ENCODE data around the gene MCC. TPM values are rescaled to one million over a fixed set of nuclear protein-coding genes. Genes with fewer than 3 reads are reported as not detected.

Gene MCC
- total RNA-seq, 4 donors from 2014 or later = 17.1 to 90.7 (median 40.1) TPM

DNA sequence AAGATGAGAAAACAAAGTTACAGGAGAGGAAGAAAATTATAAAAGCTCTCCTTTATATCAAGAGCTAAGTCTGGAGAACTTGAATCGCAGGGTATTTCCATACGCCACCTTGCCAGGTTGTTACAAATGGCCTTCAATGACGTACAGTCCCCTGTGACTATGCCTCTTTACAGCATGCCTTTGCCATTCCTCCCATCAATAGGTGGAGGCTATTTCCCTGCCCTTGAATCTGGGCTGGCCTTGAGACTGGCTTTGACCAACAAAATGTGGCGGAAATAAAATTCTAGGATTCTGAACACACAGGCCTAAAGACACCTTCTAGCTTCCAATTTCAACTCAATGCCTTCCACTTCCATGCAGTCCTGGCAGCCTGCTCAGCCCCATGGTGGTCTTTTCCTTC is 99.1 kb downstream of the MCC start:
- Histone ChIP-seq H3K4me3 (no peak overlapping the region), H3K27me3 (no peaks in the 10 kb centered on the region), H3K36me3 (no peaks in the 10 kb centered on the region), H3K27ac (no peak overlapping the region), H3K4me1 (no peaks in the 10 kb centered on the region), H3K9me3 (no peaks in the 10 kb centered on the region)
- no peak for DNase-seq
- TF ChIP-seq, protein P1, sequence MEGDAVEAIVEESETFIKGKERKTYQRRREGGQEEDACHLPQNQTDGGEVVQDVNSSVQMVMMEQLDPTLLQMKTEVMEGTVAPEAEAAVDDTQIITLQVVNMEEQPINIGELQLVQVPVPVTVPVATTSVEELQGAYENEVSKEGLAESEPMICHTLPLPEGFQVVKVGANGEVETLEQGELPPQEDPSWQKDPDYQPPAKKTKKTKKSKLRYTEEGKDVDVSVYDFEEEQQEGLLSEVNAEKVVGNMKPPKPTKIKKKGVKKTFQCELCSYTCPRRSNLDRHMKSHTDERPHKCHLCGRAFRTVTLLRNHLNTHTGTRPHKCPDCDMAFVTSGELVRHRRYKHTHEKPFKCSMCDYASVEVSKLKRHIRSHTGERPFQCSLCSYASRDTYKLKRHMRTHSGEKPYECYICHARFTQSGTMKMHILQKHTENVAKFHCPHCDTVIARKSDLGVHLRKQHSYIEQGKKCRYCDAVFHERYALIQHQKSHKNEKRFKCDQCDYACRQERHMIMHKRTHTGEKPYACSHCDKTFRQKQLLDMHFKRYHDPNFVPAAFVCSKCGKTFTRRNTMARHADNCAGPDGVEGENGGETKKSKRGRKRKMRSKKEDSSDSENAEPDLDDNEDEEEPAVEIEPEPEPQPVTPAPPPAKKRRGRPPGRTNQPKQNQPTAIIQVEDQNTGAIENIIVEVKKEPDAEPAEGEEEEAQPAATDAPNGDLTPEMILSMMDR (IDR thresholded peaks at IDR 0.05) = no peak
- no peak for TF ChIP-seq POLR2A (IDR thresholded peaks at IDR 0.05)
- intact Hi-C loops (cut with DNase I; ENCODE audit: low total_unique reads) = no loop called here

DNA sequence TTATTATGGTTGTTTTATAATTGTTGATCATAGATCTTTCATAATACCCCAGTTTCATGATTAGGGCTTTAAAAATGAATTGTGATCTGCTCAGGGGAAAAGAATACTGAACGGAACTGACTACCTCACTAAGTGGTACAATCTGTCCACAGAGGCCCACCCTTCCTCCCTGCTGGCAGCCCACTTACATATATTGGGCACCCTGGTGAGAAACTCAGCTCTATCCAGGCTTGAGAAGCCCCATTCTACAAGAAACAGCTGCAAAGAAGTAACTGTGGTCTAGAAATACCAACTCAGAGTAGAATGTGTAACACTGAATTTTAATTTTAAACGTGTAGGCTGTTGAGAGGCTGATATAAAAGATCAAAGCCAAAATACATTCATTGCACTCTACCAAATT is 100.4 kb downstream of the MCC start:
- Histone ChIP-seq H3K4me1 (no peaks in the 10 kb centered on the region), H3K9me3 (no peaks in the 10 kb centered on the region), H3K27me3 (no peaks in the 10 kb centered on the region), H3K27ac (no peak overlapping the region), H3K36me3 (no peaks in the 10 kb centered on the region), H3K4me3 (no peak overlapping the region)
- intact Hi-C loops (cut with DNase I; ENCODE audit: low total_unique reads) = no loop called here
- no peak for TF ChIP-seq POLR2A (IDR thresholded peaks at IDR 0.05)
- TF ChIP-seq, protein P1 (IDR thresholded peaks at IDR 0.05) = no peak
- DNase-seq = no peak

DNA sequence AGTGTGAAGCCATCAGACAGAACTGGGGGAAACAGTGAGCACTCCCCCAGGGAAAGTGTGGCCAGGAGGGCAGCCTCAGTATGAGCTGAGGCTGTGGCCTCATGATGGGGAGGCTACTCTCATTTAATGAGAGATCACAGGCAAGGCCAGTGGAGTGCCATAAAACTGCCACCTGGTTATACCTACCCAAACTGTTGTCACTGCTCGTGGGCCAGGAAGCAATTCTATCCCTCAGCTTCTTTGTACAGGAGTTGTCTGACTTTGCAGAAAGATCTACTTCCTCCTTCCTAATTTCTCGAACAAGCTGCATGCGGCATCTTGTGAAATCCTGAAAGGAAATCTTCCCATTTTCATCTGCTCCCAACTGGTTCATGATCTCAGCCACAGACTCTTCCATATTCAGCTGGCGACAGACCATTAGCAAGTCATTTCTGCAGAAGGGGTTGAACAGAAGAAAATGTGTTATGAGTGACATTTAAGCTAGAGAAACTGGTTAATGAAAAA is 103.4 kb downstream of the MCC start:
- intact Hi-C loops (cut with DNase I; ENCODE audit: low total_unique reads) = no loop called here
- H3K4me3 ChIP-seq = no peak overlapping the region
- no peaks in the 10 kb centered on the region for H3K27me3 ChIP-seq
- H3K27ac ChIP-seq = no peak overlapping the region
- no peaks in the 10 kb centered on the region for H3K9me3 ChIP-seq
- no peak for DNase-seq
- H3K36me3 ChIP-seq = no peaks in the 10 kb centered on the region
- no peaks in the 10 kb centered on the region for H3K4me1 ChIP-seq
- TF ChIP-seq, protein P1 (IDR thresholded peaks at IDR 0.05) = no peak
- TF ChIP-seq POLR2A (IDR thresholded peaks at IDR 0.05) = no peak

DNA sequence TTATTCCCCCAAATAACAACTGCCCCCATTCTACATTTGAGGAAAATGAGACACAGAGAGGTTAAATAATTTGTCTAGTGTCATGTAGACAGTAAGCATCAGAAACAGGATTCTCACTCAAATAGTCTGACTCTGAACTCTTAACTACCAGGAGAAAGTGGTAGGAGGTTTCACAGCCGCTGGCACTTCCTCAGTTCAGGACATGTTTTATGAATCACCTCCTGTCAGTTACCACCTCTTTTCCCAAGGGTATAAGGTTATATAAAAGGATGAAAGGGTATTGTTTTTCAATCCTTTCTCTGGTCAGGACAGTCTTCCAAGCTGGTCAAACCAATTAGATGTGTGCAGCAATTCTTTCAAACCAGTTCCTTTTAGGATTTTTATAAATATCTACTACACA is 105.5 kb downstream of the MCC start:
- intact Hi-C loops (cut with DNase I; ENCODE audit: low total_unique reads) = no loop called here
- no peak for DNase-seq
- H3K36me3 ChIP-seq = no peaks in the 10 kb centered on the region
- no peaks in the 10 kb centered on the region for H3K27me3 ChIP-seq
- no peaks in the 10 kb centered on the region for H3K9me3 ChIP-seq
- H3K4me1 ChIP-seq = no peaks in the 10 kb centered on the region
- no peak overlapping the region for H3K27ac ChIP-seq
- TF ChIP-seq POLR2A (IDR thresholded peaks at IDR 0.05) = no peak
- TF ChIP-seq, protein P1 (IDR thresholded peaks at IDR 0.05) = no peak
- no peak overlapping the region for H3K4me3 ChIP-seq

DNA sequence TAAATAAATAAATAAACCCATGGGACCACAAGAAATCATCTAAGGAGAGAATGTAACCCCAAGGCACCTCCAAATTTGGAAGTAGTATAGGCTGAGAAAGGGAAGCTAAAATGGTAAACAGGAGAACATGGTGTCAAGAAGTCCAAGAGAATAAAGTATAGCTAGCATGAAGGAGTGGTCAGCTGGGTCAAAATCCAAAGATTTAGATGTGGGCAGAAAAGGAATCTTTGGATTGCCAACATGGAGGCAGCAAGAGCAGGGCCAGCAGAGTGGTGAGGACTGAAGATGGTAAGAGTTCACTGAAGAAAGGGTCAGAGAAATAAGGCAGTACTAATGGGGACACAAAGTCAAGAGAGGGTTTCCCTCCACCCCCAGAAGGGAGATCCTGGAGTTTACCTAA is 106.5 kb downstream of the MCC start:
- Histone ChIP-seq H3K27me3 (no peaks in the 10 kb centered on the region), H3K9me3 (no peaks in the 10 kb centered on the region), H3K36me3 (no peaks in the 10 kb centered on the region), H3K4me1 (no peaks in the 10 kb centered on the region), H3K27ac (no peak overlapping the region), H3K4me3 (no peak overlapping the region)
- TF ChIP-seq, protein P1 (IDR thresholded peaks at IDR 0.05) = no peak
- no peak for TF ChIP-seq POLR2A (IDR thresholded peaks at IDR 0.05)
- DNase-seq = no peak
- intact Hi-C loops (cut with DNase I; ENCODE audit: low total_unique reads) = no loop called here

Measured in uterus (tissue), 4 donors.